ENCODE measurements around the gene FAM169A.

FAM169A gene

DNA sequence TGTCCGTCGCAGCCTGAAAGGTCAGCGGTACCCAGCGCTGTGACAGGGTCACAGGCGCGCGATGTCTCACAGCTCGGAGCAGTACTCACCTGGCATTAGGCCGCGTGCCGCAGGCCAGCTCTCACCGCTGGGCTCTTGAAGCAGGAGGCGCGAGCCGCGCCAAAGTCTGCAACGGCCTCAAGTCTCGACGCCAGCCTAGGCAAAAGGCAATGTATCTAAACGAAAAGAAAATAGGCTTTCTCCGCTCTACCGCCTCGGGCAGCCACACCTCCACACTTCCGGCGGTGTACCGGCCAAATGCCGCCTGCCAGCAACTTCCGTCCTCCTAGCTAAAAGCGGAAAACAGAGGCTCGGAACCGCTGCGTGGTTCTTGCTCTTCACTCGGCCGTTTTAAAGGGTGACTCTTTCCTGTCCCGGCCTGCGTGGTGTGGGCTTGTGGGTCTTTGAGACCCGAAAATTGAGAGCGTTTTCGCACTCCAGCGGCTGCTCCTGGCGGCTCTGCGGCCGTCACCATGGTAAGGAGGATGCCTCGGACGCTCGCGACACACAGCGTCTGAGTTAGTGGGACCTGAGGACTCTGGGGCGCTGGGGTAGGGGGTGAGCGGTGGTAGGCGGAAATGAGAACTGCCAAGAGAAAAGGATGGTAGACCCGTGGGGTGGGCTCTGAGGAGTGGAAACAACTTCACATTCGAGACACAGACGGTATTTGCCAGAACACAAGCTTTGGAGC is 99.2 kb downstream of the FAM169A start, which contains the start of the genes GFM2 and NSA2:
GFM2 (minus strand) TSS at position 269 of the 730 bp plus-strand sequence. CDS start 3,375 bp downstream, outside the sequence.
NSA2 (plus strand) TSS at position 401 of the 730 bp plus-strand sequence; CDS start at position 513, 112 bp downstream.
- Histone ChIP-seq H3K27me3 (ENCODE audit: control insufficient read depth, low read length) (no peaks in the 10 kb centered on the region), H3K4me3 (ENCODE audit: low read length) (peak within 1 kb of the TSS; percentile 98), H3K27ac (ENCODE audit: low read depth, low read length) (peak within 1 kb of the TSS; percentile 53), H3K9me2 (replicated peaks; ENCODE audit: control insufficient read depth, low read length) (no peaks in the 10 kb centered on the region), H4K20me1 (ENCODE audit: control insufficient read depth, insufficient read depth, low read depth, low read length) (peaks cover 11% of the 10 kb centered on the region), H3K4me2 (ENCODE audit: low read length) (peak within 1 kb of the TSS; percentile 83), H3K4me1 (ENCODE audit: control insufficient read depth, low read length) (peaks cover 26% of the 10 kb centered on the region), H3F3A (ENCODE audit: control insufficient read depth, insufficient read depth) (no peaks in the 10 kb centered on the region), H3K36me3 (ENCODE audit: control insufficient read depth, low read length) (peaks cover 68% of the 10 kb centered on the region), H3K79me2 (ENCODE audit: control insufficient read depth, low read length) (peaks cover 61% of the 10 kb centered on the region), H3K9me3 (ENCODE audit: control insufficient read depth, insufficient read depth, low read length) (no peaks in the 10 kb centered on the region)
- TF ChIP-seq, protein P1, sequence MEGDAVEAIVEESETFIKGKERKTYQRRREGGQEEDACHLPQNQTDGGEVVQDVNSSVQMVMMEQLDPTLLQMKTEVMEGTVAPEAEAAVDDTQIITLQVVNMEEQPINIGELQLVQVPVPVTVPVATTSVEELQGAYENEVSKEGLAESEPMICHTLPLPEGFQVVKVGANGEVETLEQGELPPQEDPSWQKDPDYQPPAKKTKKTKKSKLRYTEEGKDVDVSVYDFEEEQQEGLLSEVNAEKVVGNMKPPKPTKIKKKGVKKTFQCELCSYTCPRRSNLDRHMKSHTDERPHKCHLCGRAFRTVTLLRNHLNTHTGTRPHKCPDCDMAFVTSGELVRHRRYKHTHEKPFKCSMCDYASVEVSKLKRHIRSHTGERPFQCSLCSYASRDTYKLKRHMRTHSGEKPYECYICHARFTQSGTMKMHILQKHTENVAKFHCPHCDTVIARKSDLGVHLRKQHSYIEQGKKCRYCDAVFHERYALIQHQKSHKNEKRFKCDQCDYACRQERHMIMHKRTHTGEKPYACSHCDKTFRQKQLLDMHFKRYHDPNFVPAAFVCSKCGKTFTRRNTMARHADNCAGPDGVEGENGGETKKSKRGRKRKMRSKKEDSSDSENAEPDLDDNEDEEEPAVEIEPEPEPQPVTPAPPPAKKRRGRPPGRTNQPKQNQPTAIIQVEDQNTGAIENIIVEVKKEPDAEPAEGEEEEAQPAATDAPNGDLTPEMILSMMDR (IDR thresholded peaks at IDR 0.05; ENCODE audit: low read depth, low read length, poor library complexity, severe bottlenecking) = no peak
- no peak for TF ChIP-seq EZH2phosphoT487 (IDR thresholded peaks at IDR 0.05; ENCODE audit: borderline replicate concordance, low read length)

DNA sequence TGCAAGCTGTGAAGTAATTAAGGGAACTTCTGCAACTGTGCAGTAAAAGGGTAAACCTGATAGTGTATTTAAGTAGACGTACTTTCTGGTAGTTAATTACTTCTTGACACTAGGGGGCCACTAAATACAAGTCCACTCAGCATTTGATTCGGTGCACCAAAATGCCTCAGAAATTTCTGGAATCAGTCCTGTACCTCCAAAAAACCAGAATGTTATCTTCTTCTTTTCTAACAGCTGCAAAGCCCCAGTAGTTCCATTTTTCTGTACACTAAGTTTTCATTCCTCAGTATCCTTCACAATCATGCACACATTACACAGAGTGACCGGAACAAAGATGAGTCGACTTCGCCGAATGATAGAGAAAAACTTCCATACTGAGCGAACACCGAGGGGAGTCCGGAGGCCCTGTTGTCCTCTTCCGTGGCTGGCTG is 99.8 kb downstream of the FAM169A start:
- Histone ChIP-seq H4K20me1 (ENCODE audit: control insufficient read depth, insufficient read depth, low read depth, low read length) (peaks cover 11% of the 10 kb centered on the region), H3F3A (ENCODE audit: control insufficient read depth, insufficient read depth) (no peaks in the 10 kb centered on the region), H3K4me1 (ENCODE audit: control insufficient read depth, low read length) (peaks cover 26% of the 10 kb centered on the region), H3K27ac (ENCODE audit: low read depth, low read length) (peak overlapping the region; percentile 53), H3K9me2 (replicated peaks; ENCODE audit: control insufficient read depth, low read length) (no peaks in the 10 kb centered on the region), H3K4me2 (ENCODE audit: low read length) (peak overlapping the region; percentile 58), H3K4me3 (ENCODE audit: low read length) (peak overlapping the region; percentile 98), H3K27me3 (ENCODE audit: control insufficient read depth, low read length) (no peaks in the 10 kb centered on the region), H3K9me3 (ENCODE audit: control insufficient read depth, insufficient read depth, low read length) (no peaks in the 10 kb centered on the region), H3K79me2 (ENCODE audit: control insufficient read depth, low read length) (peaks cover 61% of the 10 kb centered on the region), H3K36me3 (ENCODE audit: control insufficient read depth, low read length) (peaks cover 74% of the 10 kb centered on the region)
- TF ChIP-seq, protein P1 (IDR thresholded peaks at IDR 0.05; ENCODE audit: low read depth, low read length, poor library complexity, severe bottlenecking) = peak; percentile 65
- TF ChIP-seq EZH2phosphoT487 (IDR thresholded peaks at IDR 0.05; ENCODE audit: borderline replicate concordance, low read length) = no peak

DNA sequence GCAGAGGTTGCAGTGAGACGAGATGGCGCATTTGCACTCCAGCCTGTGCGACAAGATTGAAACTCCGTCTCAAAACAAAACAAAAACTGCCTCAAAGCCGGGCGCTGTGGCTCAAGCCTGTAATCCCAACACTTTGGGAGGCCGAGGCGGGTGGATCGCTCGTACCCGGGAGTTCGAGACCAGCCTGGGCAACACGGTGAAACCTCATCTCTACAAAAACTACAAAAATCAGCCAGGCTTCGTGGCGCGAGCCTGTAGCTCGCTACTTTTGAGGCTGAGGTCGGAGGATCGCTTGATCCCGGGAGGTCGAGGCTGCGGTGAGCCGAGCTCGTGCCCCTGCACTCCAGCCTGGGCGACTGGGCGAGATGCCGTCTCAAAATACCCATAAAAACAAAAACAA is 100.3 kb downstream of the FAM169A start:
- Histone ChIP-seq H3K9me3 (ENCODE audit: control insufficient read depth, insufficient read depth, low read length) (no peaks in the 10 kb centered on the region), H3K79me2 (ENCODE audit: control insufficient read depth, low read length) (peaks cover 61% of the 10 kb centered on the region), H3F3A (ENCODE audit: control insufficient read depth, insufficient read depth) (no peaks in the 10 kb centered on the region), H4K20me1 (ENCODE audit: control insufficient read depth, insufficient read depth, low read depth, low read length) (peaks cover 11% of the 10 kb centered on the region), H3K27ac (ENCODE audit: low read depth, low read length) (no peak overlapping the region), H3K4me1 (ENCODE audit: control insufficient read depth, low read length) (peaks cover 26% of the 10 kb centered on the region), H3K9me2 (replicated peaks; ENCODE audit: control insufficient read depth, low read length) (no peaks in the 10 kb centered on the region), H3K36me3 (ENCODE audit: control insufficient read depth, low read length) (peaks cover 76% of the 10 kb centered on the region), H3K4me2 (ENCODE audit: low read length) (peak overlapping the region; percentile 58), H3K27me3 (ENCODE audit: control insufficient read depth, low read length) (no peaks in the 10 kb centered on the region), H3K4me3 (ENCODE audit: low read length) (peak overlapping the region; percentile 98)
- TF ChIP-seq, protein P1 (IDR thresholded peaks at IDR 0.05; ENCODE audit: low read depth, low read length, poor library complexity, severe bottlenecking) = no peak
- TF ChIP-seq EZH2phosphoT487 (IDR thresholded peaks at IDR 0.05; ENCODE audit: borderline replicate concordance, low read length) = no peak

Data from DOHH2 (cell line).